ENCODE measurements around the gene NLRP6. TPM values are rescaled to one million over a fixed set of nuclear protein-coding genes. Genes with fewer than 3 reads are reported as not detected.
A peak's percentile ranks its signal among the peaks of the same experiment; 100 is the strongest.

Gene NLRP6
- total RNA-seq, 2 experiments from 2014 or later = 14.4 to 14.7 TPM

GRCh38 chr11:295351-296170 is 17.4 kb downstream of the NLRP6 start:
- TF ChIP-seq, protein P1, sequence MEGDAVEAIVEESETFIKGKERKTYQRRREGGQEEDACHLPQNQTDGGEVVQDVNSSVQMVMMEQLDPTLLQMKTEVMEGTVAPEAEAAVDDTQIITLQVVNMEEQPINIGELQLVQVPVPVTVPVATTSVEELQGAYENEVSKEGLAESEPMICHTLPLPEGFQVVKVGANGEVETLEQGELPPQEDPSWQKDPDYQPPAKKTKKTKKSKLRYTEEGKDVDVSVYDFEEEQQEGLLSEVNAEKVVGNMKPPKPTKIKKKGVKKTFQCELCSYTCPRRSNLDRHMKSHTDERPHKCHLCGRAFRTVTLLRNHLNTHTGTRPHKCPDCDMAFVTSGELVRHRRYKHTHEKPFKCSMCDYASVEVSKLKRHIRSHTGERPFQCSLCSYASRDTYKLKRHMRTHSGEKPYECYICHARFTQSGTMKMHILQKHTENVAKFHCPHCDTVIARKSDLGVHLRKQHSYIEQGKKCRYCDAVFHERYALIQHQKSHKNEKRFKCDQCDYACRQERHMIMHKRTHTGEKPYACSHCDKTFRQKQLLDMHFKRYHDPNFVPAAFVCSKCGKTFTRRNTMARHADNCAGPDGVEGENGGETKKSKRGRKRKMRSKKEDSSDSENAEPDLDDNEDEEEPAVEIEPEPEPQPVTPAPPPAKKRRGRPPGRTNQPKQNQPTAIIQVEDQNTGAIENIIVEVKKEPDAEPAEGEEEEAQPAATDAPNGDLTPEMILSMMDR (IDR thresholded peaks at IDR 0.05) = no peak

DNA sequence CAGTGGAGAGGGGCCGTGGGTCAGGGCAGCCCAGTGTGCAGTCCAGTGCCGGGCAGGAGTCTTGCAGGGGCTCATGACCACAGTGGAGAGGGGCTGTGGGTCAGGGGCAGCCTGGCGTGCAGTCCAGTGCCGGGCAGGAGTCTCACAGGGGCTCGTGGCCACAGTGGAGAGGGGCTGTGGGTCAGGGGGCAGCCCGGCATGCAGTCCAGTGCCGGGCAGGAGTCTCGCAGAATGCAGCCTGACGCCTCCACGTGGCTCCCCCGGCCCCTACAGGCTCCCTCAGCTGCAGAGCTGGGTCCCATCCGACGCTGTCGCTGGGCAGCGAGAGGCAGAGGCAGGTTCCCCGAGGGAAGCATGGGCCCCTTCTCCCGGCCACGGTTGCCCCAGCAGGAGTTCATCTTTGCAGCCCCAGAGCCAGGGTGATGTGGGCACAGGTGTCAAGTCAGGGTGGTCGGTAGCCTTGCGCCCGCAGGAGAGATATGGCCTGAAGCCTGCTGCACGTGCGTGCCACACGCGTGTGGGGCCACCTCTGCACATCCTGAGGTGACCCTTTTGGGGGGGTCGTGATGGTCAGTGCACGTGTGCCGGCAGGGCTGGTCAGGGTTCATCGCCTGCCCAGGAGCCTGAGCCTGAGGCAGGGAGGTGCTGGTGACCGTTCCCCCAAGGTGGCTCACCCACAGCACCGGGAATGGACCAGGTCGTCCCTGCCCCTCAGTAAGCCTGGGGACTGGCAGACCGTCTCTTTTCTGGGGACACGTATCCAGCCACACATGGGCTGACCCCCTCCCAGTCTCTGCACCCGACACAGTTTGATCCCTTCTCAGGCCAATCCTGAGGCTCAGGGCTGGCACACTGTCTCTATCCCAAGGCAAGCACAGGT is 18.2 kb downstream of the NLRP6 start:
- no peak overlapping the region for H3K4me3 Mint-ChIP-seq
- peaks cover 11% of the 10 kb centered on the region for H3K4me1 Mint-ChIP-seq (ENCODE audit: low read depth)
- ChIA-PET CTCF (no interaction called here), POLR2A (no interaction called here)
- peaks cover 13% of the 10 kb centered on the region for H3K36me3 ChIP-seq (ENCODE audit: insufficient read depth, low read length)
- no peaks in the 10 kb centered on the region for H3K27me3 ChIP-seq (ENCODE audit: control insufficient read depth in 1 of 2, insufficient read depth in 2 of 2, low read length in 2 of 2)
- H3K4me3 ChIP-seq (ENCODE audit: low read length) = no peak overlapping the region
- intact Hi-C loops (cut with DNase I, micrococcal nuclease) = no loop called here
- DNase-seq = peak in 2 of 14 experiments; percentile 4 to 32
- peaks cover 37% of the 10 kb centered on the region for H3K4me1 ChIP-seq (ENCODE audit: insufficient read depth, low read length)
- no peaks in the 10 kb centered on the region for H3K9me3 Mint-ChIP-seq
- TF ChIP-seq, protein P1 (IDR thresholded peaks at IDR 0.05) = no peak
- no peaks in the 10 kb centered on the region for H3K9me3 ChIP-seq (ENCODE audit: control insufficient read depth in 1 of 2, insufficient read depth in 1 of 2, low read length in 2 of 2)
- H3K27me3 Mint-ChIP-seq = no peaks in the 10 kb centered on the region
- H3K36me3 Mint-ChIP-seq (ENCODE audit: low read depth) = peaks cover 7% of the 10 kb centered on the region
- no peak for ATAC-seq (ENCODE audit: poor library complexity)
- H3K27ac Mint-ChIP-seq = peak overlapping the region; percentile 77
- no peak overlapping the region for H3K27ac ChIP-seq (ENCODE audit: low read depth in 1 of 2, low read length in 2 of 2)

More at GRCh38 chr11:295351-296170, 17.4 kb downstream of the NLRP6 start:
- Mint-ChIP-seq H3K36me3 (ENCODE audit: low read depth) (peaks cover 13% of the 10 kb centered on the region), H3K9me3 (no peaks in the 10 kb centered on the region), H3K4me1 (ENCODE audit: low read depth) (peaks cover 20% of the 10 kb centered on the region), H3K27ac (no peak overlapping the region), H3K4me3 (no peak overlapping the region), H3K27me3 (no peaks in the 10 kb centered on the region)
- peaks cover 39% of the 10 kb centered on the region for H3K4me1 ChIP-seq (ENCODE audit: insufficient read depth, low read length)
- H3K36me3 ChIP-seq (ENCODE audit: insufficient read depth, low read length) = peaks cover 13% of the 10 kb centered on the region
- no peak overlapping the region for H3K27ac ChIP-seq (ENCODE audit: low read depth in 1 of 2, low read length in 2 of 2)
- intact Hi-C loops (cut with DNase I, micrococcal nuclease) = no loop called here
- no peaks in the 10 kb centered on the region for H3K9me3 ChIP-seq (ENCODE audit: control insufficient read depth in 1 of 2, insufficient read depth in 1 of 2, low read length in 2 of 2)
- H3K27me3 ChIP-seq (ENCODE audit: control insufficient read depth in 1 of 2, insufficient read depth in 2 of 2, low read length in 2 of 2) = no peaks in the 10 kb centered on the region
- ATAC-seq (ENCODE audit: poor library complexity) (no peak), DNase-seq (no peak)
- no peak overlapping the region for H3K4me3 ChIP-seq (ENCODE audit: low read length)
- ChIA-PET CTCF (no interaction called here), POLR2A (interaction anchor here (1.4 kb wide), 1 partner anchor 27 kb away, joined by 4 read pairs; no protein-coding TSS in a partner anchor)

GRCh38 chr11:297051-297585 is 18.9 kb downstream of the NLRP6 start:
- CTCF ChIA-PET = no interaction called here
- TF ChIP-seq, protein P1 (IDR thresholded peaks at IDR 0.05) = no peak
- Mint-ChIP-seq H3K27ac (peak overlapping the region; percentile 77), H3K36me3 (ENCODE audit: low read depth) (peaks cover 4% of the 10 kb centered on the region), H3K4me3 (peak overlapping the region; percentile 38), H3K4me1 (ENCODE audit: low read depth) (peaks cover 10% of the 10 kb centered on the region), H3K27me3 (no peaks in the 10 kb centered on the region), H3K9me3 (no peaks in the 10 kb centered on the region)
- Histone ChIP-seq H3K4me3 (ENCODE audit: low read length) (no peak overlapping the region), H3K4me1 (ENCODE audit: insufficient read depth, low read length) (peaks cover 37% of the 10 kb centered on the region), H3K36me3 (ENCODE audit: insufficient read depth, low read length) (peaks cover 13% of the 10 kb centered on the region), H3K9me3 (ENCODE audit: control insufficient read depth in 1 of 2, insufficient read depth in 1 of 2, low read length in 2 of 2) (no peaks in the 10 kb centered on the region), H3K27ac (ENCODE audit: low read depth in 1 of 2, low read length in 2 of 2) (no peak overlapping the region), H3K27me3 (ENCODE audit: control insufficient read depth in 1 of 2, insufficient read depth in 2 of 2, low read length in 2 of 2) (no peaks in the 10 kb centered on the region)
- DNase-seq = peak in 1 of 14 experiments; percentile 33
- intact Hi-C loops (cut with DNase I, micrococcal nuclease) = no loop called here
- ATAC-seq (ENCODE audit: poor library complexity) = peak; percentile 37
- POLR2A ChIA-PET = interaction anchor here (1.5 kb wide), 1 partner anchor 28 kb away, joined by 3 read pairs; no protein-coding TSS in a partner anchor

Measured in CD4-positive, alpha-beta T cell (primary cell).